Measurements from ENCODE around the gene ZFAND3. TPM values are rescaled to one million over a fixed set of nuclear protein-coding genes. Genes with fewer than 3 reads are reported as not detected.

Gene ZFAND3
- total and polyA plus RNA-seq, 2 of the 4 experiments (the other 2 are of a cell fraction) = 10.9 to 26.7 TPM

DNA sequence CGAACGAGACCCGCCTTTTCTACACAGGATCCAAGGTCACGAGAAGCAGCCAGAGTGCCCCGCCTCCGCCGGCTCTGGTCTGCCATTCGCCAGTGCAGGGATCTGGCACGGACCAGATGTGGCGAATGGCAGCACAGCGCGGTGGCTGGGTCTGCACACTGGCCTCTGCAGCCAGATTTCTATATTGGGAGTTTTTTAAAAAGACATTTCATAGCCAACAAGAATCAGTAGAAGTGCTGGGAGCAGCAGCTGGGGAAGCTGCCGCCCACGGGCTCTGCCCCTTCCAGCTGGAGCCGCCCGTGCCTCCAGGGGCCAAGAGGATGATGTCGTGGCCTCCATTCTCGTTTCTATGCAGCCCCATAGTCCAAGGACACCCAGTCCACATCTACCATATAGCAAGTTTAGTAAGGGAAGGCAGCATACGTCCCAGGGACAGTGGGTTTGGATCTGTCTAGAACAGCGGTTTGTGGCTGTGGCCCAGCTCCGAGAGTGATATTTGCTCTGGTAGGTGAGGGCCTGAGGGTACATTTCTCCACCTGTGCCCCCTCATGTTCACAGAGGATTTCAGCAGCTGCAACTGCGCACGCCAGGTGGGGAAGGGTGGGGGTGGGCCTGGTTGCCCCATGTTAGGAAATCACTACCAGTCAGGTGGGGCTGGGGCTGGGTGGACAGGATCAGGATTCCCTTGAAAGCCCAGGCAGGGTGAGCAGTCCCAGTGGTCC, 333.7 kb downstream of the ZFAND3 start:
- POLR2A ChIA-PET (ENCODE audit: unreplicated experiment) = no interaction called here

More for the DNA sequence above, 333.7 kb downstream of the ZFAND3 start:
- no peak overlapping the region for H2BK120ac ChIP-seq (ENCODE audit: low read depth, low read length)
- H3K9ac ChIP-seq (ENCODE audit: low read depth, low read length) = no peak overlapping the region
- CTCF ChIA-PET = no interaction called here
- H4K5ac ChIP-seq (ENCODE audit: low read depth, low read length) = no peak overlapping the region
- H4K20me1 ChIP-seq (ENCODE audit: insufficient read depth, low read length) = peaks cover 56% of the 10 kb centered on the region
- H3K18ac ChIP-seq (ENCODE audit: low read depth, low read length) = no peak overlapping the region
- H2BK5ac ChIP-seq (ENCODE audit: low read depth, low read length, poor library complexity, severe bottlenecking) = no peak overlapping the region
- H2AK9ac ChIP-seq (replicated peaks; ENCODE audit: low read depth, low read length, poor library complexity) = no peak overlapping the region
- H3K4ac ChIP-seq (ENCODE audit: low read depth, low read length) = no peak overlapping the region
- H3K9me1 ChIP-seq (ENCODE audit: insufficient read depth, low read length) = peaks cover 23% of the 10 kb centered on the region
- H3K4me2 ChIP-seq (ENCODE audit: low read depth, low read length) = no peak overlapping the region
- no peak for DNase-seq
- ATAC-seq (ENCODE audit: low read depth) = no peak
- H3K14ac ChIP-seq (replicated peaks; ENCODE audit: low read depth, low read length) = no peak overlapping the region
- in situ Hi-C loops (cut with MboI; ENCODE audit: low sequenced_read_pairs) (no loop called here), dilution Hi-C loops (cut with HindIII; ENCODE audit: low sequenced_read_pairs, unreplicated experiment) (no loop called here), intact Hi-C loops (cut with micrococcal nuclease) (loop anchor here (10.0 kb wide), 1 partner anchor 448 kb away; no protein-coding TSS in a partner anchor)
- H3K36me3 ChIP-seq (ENCODE audit: control insufficient read depth, insufficient read depth, low read length) = peaks cover 14% of the 10 kb centered on the region
- no peak for TF ChIP-seq FOS (IDR thresholded peaks at IDR 0.05; ENCODE audit: low read depth, low read length)
- no peak for TF ChIP-seq MAFK (IDR thresholded peaks at IDR 0.05; ENCODE audit: low read depth, low read length)
- no peak for TF ChIP-seq SMC3 (IDR thresholded peaks at IDR 0.05; ENCODE audit: low read depth, low read length)
- no peak for TF ChIP-seq MXI1 (IDR thresholded peaks at IDR 0.05; ENCODE audit: borderline replicate concordance, low read depth, low read length)
- no peak for TF ChIP-seq RCOR1 (IDR thresholded peaks at IDR 0.05; ENCODE audit: insufficient replicate concordance, low read length)
- TF ChIP-seq, protein P1, sequence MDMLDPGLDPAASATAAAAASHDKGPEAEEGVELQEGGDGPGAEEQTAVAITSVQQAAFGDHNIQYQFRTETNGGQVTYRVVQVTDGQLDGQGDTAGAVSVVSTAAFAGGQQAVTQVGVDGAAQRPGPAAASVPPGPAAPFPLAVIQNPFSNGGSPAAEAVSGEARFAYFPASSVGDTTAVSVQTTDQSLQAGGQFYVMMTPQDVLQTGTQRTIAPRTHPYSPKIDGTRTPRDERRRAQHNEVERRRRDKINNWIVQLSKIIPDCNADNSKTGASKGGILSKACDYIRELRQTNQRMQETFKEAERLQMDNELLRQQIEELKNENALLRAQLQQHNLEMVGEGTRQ (IDR thresholded peaks at IDR 0.05; ENCODE audit: low read depth, low read length) = no peak
- no peak for TF ChIP-seq BHLHE40 (IDR thresholded peaks at IDR 0.05; ENCODE audit: low read depth, low read length)
- TF ChIP-seq, protein P2, sequence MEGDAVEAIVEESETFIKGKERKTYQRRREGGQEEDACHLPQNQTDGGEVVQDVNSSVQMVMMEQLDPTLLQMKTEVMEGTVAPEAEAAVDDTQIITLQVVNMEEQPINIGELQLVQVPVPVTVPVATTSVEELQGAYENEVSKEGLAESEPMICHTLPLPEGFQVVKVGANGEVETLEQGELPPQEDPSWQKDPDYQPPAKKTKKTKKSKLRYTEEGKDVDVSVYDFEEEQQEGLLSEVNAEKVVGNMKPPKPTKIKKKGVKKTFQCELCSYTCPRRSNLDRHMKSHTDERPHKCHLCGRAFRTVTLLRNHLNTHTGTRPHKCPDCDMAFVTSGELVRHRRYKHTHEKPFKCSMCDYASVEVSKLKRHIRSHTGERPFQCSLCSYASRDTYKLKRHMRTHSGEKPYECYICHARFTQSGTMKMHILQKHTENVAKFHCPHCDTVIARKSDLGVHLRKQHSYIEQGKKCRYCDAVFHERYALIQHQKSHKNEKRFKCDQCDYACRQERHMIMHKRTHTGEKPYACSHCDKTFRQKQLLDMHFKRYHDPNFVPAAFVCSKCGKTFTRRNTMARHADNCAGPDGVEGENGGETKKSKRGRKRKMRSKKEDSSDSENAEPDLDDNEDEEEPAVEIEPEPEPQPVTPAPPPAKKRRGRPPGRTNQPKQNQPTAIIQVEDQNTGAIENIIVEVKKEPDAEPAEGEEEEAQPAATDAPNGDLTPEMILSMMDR (conservative IDR thresholded peaks at IDR 0.05; ENCODE audit: low read depth, low read length) = no peak
- no peak for TF ChIP-seq CHD1 (IDR thresholded peaks at IDR 0.05; ENCODE audit: low read depth, low read length)
- no peak for TF ChIP-seq RAD21 (IDR thresholded peaks at IDR 0.05; ENCODE audit: low read length)
- no peak overlapping the region for H2AK5ac ChIP-seq (ENCODE audit: low read depth, low read length)
- peaks cover 27% of the 10 kb centered on the region for H3K4me1 ChIP-seq (ENCODE audit: control insufficient read depth, insufficient read depth, low read length)
- H4K8ac ChIP-seq (ENCODE audit: low read depth in 2 of 2, low read length in 2 of 2) = no peak overlapping the region
- H3K27me3 ChIP-seq (ENCODE audit: control insufficient read depth, insufficient read depth, low read length) = no peaks in the 10 kb centered on the region
- H3K9me3 ChIP-seq (ENCODE audit: control insufficient read depth, insufficient read depth, low read length) = no peaks in the 10 kb centered on the region
- H2BK20ac ChIP-seq (ENCODE audit: low read depth, low read length) = no peak overlapping the region
- no peak overlapping the region for H4K91ac ChIP-seq (ENCODE audit: insufficient read depth, low read depth, low read length)
- no peak overlapping the region for H3K4me3 ChIP-seq (ENCODE audit: insufficient read depth, low read depth, low read length)
- H3K27ac ChIP-seq (ENCODE audit: insufficient read depth, low read length) = no peak overlapping the region
- H3K79me1 ChIP-seq (ENCODE audit: low read depth in 1 of 2, low read length in 2 of 2) = peaks cover 25 to 88% of the 10 kb centered on the region in 2 experiments
- no peak overlapping the region for H2AFZ ChIP-seq (replicated peaks; ENCODE audit: low read length, poor library complexity)
- no peak overlapping the region for H3K23ac ChIP-seq (ENCODE audit: low read depth, low read length)
- H3K56ac ChIP-seq (ENCODE audit: extremely low read depth, insufficient read depth, low read length) = no peak overlapping the region
- WGBS, 2 experiments (ENCODE audit: extremely low coverage in 2 of 2, insufficient read length in 1 of 2) = 100% methylated on average over 3 of the region's 23 CpGs; no CpG with 5 or more reads in 1 of the 2 experiments
- BruUV-seq (replicated peaks) = no TSS peak
- no peak overlapping the region for H2BK15ac ChIP-seq (ENCODE audit: low read depth, low read length)

Measured in IMR-90 (cell line).